Colonic mucosa (tissue), 4 donors: ENCODE measurements around the gene MRGPRX1. TPM values are rescaled to one million over a fixed set of nuclear protein-coding genes. Genes with fewer than 3 reads are reported as not detected.

Source experiments
- DNase-seq: peaks from one replicate; pipeline ENCODE4 v3.0.0-alpha.2; 2020
- H3K27ac ChIP-seq: fragments of 200-600 bp; one replicate; pipeline ENCODE4 v1.8.0; 2021
- H3K27me3 ChIP-seq: fragments of 200-600 bp; one replicate; pipeline ENCODE4 v1.8.0; 2021
- H3K36me3 ChIP-seq: fragments of 200-600 bp; one replicate; pipeline ENCODE4 v1.8.0; 2021
- H3K4me1 ChIP-seq: fragments of 200-600 bp; one replicate; pipeline ENCODE4 v1.8.0; 2021; ENCODE audit warnings: mild to moderate bottlenecking
- H3K4me3 ChIP-seq: fragments of 200-600 bp; one replicate; pipeline ENCODE4 v1.8.0; 2021
- H3K9ac ChIP-seq, 2 donors: one replicate each; pipeline ENCODE4 v1.7.0; 2013; ENCODE audit warnings: control low read depth in 2 of 2, low read depth in 2 of 2, low read length in 2 of 2
- H3K9me3 ChIP-seq: fragments of 200-600 bp; one replicate; pipeline ENCODE4 v1.8.0; 2021
- intact Hi-C: fragments of 100-400 bp; cut with DNase I; formaldehyde crosslinking; loops from one replicate; pipeline ENCODE4 v1.14.1; 2022
- total RNA-seq, 2 donors: library from RNA; stranded (reverse); fragmentation: NEBNext Ultra II Directional in 1 of 2; extraction: Animal tissue kit (Norgen Biotek cat#: 25700) in 1 of 2; gene quantifications; one replicate each; pipeline ENCODE4 v1.2.1, GENCODE V29; 2021
- TF ChIP-seq, protein P1 (sequence below): fragments of 200-600 bp; IDR thresholded peaks from one replicate; pipeline ENCODE4 v1.8.0; 2022; ENCODE audit warnings: antibody characterized with exemption, mild to moderate bottlenecking
- donor health status: healthy.
- donor health status: DM: no; HTN: no; CAD: no.
- donor health status: DM: no; HTN: no; CAD: no.

The MRGPRX1 gene
- total RNA-seq: not detected

DNA sequence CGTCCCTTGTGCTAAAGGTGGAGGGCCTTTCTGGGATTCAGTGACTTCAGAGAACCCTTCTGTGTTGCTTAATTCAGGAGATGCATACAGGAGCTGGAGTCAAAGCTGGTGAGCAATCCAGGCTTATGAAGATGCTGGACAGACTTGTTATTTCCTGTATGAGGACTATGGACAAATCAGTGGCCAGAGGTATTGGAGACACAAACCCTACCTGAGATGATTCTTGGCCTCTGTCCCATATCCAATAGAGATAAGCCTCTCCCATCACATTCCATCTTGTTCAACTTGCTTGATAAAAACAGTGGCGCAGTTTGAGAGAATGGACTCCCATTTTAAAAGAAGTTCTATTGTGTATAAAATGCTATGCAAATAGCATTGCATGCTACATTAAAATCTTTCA is at the start of gene MRGPRX1:
TSS of gene MRGPRX1 (minus strand) at position 101 of the 400 bp plus-strand sequence. CDS start 4,630 bp downstream, outside the sequence.
- H3K9ac ChIP-seq: no peak within 1 kb of the TSS
- H3K9me3 ChIP-seq: no peaks in the 10 kb centered on the region
- no peaks in the 10 kb centered on the region for H3K36me3 ChIP-seq
- intact Hi-C loops: no loop called here
- H3K4me1 ChIP-seq: no peaks in the 10 kb centered on the region
- H3K27me3 ChIP-seq: no peaks in the 10 kb centered on the region
- no peak within 1 kb of the TSS for H3K4me3 ChIP-seq
- DNase-seq: no peak
- no peak within 1 kb of the TSS for H3K27ac ChIP-seq
- TF ChIP-seq, protein P1, sequence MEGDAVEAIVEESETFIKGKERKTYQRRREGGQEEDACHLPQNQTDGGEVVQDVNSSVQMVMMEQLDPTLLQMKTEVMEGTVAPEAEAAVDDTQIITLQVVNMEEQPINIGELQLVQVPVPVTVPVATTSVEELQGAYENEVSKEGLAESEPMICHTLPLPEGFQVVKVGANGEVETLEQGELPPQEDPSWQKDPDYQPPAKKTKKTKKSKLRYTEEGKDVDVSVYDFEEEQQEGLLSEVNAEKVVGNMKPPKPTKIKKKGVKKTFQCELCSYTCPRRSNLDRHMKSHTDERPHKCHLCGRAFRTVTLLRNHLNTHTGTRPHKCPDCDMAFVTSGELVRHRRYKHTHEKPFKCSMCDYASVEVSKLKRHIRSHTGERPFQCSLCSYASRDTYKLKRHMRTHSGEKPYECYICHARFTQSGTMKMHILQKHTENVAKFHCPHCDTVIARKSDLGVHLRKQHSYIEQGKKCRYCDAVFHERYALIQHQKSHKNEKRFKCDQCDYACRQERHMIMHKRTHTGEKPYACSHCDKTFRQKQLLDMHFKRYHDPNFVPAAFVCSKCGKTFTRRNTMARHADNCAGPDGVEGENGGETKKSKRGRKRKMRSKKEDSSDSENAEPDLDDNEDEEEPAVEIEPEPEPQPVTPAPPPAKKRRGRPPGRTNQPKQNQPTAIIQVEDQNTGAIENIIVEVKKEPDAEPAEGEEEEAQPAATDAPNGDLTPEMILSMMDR: no peak

DNA sequence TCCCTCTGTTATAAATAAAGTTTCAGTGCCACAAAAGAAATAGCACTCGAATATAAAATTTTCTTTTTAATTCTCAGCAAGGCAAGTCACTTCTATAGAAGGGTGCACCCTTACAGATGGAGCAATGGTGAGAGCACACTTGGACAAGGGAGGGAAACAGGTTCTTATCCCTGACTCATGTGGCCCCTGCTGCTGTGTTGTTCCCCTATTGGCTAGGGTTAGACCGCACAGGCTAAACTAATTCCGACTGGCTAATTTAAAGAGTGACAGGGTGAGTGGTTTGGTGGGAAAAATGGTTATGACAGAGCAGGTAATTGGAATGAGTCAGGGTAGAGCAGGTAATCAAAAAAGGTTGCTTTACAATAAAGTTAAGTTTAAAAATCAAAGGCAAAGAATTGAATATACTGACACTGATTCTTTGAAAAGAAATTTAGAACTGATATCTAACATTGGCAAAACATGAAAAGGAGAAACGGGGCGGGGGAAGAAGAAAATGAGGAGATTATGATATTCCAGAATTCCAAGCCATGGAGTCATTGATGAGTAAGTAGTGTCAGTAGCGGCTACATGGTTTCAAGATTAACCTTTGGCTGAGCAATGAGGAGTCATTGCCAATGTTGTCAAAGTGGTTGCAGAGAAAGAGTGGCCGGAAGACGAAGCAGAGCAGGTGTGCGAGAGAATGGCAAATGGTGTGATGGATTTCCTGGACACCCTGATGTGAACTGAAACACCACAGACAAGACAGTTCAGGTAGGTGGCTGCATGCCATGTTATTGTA is 48.4 kb upstream of the MRGPRX1 start:
- no peaks in the 10 kb centered on the region for H3K27me3 ChIP-seq
- H3K36me3 ChIP-seq: no peaks in the 10 kb centered on the region
- no peaks in the 10 kb centered on the region for H3K4me1 ChIP-seq
- intact Hi-C loops: no loop called here
- no peak overlapping the region for H3K27ac ChIP-seq
- DNase-seq: no peak
- TF ChIP-seq, protein P1: no peak
- no peak overlapping the region for H3K9ac ChIP-seq
- no peak overlapping the region for H3K4me3 ChIP-seq
- H3K9me3 ChIP-seq: no peaks in the 10 kb centered on the region

DNA sequence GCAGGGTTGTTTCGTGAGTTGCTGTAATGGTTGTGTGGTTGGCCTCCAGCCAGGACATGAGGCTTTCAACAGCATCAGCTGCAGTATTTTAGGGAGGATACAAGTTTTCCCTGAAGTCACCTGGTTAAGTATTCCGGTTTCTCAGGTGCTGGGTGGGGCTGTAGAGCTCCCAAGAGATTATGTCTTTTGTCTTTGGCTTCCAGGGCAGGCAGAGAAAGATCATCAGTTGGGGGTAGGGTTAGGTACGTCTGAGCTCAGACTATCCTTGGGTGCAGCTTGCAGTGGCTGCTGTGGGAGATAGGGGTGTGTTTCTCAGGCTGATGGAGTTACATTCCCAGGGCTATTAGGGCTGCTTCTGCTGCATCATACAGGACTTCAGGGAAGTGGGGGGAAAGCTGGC is 47.5 kb upstream of the MRGPRX1 start:
- Histone ChIP-seq H3K9me3 (no peaks in the 10 kb centered on the region), H3K27me3 (no peaks in the 10 kb centered on the region), H3K4me3 (no peak overlapping the region), H3K4me1 (no peaks in the 10 kb centered on the region), H3K27ac (no peak overlapping the region), H3K36me3 (no peaks in the 10 kb centered on the region), H3K9ac (no peak overlapping the region)
- intact Hi-C loops: no loop called here
- TF ChIP-seq, protein P1: no peak
- no peak for DNase-seq

DNA sequence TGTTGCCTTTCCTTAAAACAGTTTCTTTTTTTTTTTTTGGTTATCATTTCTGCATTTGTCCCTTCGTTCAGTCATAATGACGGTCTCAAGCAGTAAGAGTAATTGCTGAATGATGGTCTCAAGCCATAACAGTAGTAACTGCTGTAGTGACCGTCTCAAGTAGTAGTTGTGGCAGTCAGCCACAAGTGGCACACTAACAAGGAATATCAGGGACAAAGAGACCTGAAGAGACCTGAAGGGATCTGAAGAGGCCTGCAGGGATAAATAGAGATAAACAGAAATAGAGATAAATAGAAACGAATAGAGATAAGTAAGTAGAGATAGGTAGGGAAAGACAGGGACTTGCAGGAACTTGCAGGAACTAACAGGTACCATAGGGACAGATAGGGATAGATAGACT is 42.7 kb upstream of the MRGPRX1 start:
- no peak overlapping the region for H3K9ac ChIP-seq
- H3K27ac ChIP-seq: no peak overlapping the region
- no peak for DNase-seq
- TF ChIP-seq, protein P1: no peak
- no peak overlapping the region for H3K4me3 ChIP-seq
- H3K9me3 ChIP-seq: no peaks in the 10 kb centered on the region
- H3K36me3 ChIP-seq: no peaks in the 10 kb centered on the region
- no peaks in the 10 kb centered on the region for H3K27me3 ChIP-seq
- no peaks in the 10 kb centered on the region for H3K4me1 ChIP-seq
- intact Hi-C loops: no loop called here

DNA sequence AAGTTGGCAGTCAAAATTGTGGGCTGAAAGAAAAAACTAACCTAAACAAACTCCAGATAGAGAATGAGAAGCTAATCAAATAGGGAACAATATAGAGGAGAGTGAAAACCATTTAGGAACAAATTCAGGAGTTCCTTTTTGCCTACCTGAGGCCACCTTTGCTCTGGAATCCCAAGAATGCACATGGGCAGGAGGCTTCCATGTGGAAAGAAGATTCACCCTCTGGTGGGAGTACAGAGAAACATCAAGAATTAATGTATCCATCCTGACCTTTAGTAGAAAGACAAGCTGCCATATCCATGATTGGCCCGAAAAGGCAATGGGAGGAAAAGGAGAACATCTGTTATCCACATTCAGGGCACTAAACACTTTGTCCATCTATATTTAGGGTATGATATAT is 35.0 kb upstream of the MRGPRX1 start:
- TF ChIP-seq, protein P1: no peak
- H3K27me3 ChIP-seq: no peaks in the 10 kb centered on the region
- no peaks in the 10 kb centered on the region for H3K4me1 ChIP-seq
- H3K4me3 ChIP-seq: no peak overlapping the region
- no peak overlapping the region for H3K9ac ChIP-seq
- H3K27ac ChIP-seq: no peak overlapping the region
- H3K36me3 ChIP-seq: no peaks in the 10 kb centered on the region
- DNase-seq: no peak
- H3K9me3 ChIP-seq: no peaks in the 10 kb centered on the region
- intact Hi-C loops: loop anchor here (10.0 kb wide), 1 partner anchor 61 kb away; no protein-coding TSS in a partner anchor
